HEK293 (cell line): ENCODE data around the gene SPATA21.
"Not testable (repeated sequence)": the region's sequence is repeated elsewhere in the genome, so short reads cannot be mapped to it uniquely, and the experiment has no call there.

Source experiments
- CTCF ChIA-PET: fragments of 350-600 bp; formaldehyde crosslinking; extraction: SDS; loops from one replicate; lab custom pipeline; 2021; ENCODE audit warnings: antibody characterized with exemption; lab: Yijun Ruan, JAX
- POLR2A ChIA-PET: fragments of 300-600 bp; formaldehyde crosslinking; extraction: SDS; loops from one replicate; lab custom pipeline; 2020; ENCODE audit warnings: antibody characterized with exemption, inconsistent platforms; lab: Yijun Ruan, JAX
- H3K27ac ChIP-seq: fragments of 200-500 bp; sonication (Bioruptor generic); 2 replicates; pipeline ENCODE4 v1.5.1; 2014; ENCODE audit warnings: low read depth, low read length, control low read depth, inconsistent platforms; ENCODE audit errors: extremely low read depth
- H3K36me3 ChIP-seq, 2 experiments: fragments of 200-500 bp in 1 of 2; sonication (Bioruptor generic) in 1 of 2; 1 replicate in 1 of 2; 2 replicates in 1 of 2; pipeline ENCODE4 v1.5.1; 2014 to 2017; ENCODE audit warnings: inconsistent platforms in 2 of 2, low read length in 2 of 2; ENCODE audit not compliant: control insufficient read depth in 2 of 2, insufficient read depth in 1 of 2
- H3K4me1 ChIP-seq: fragments of 200-500 bp; sonication (Bioruptor generic); 2 replicates; pipeline ENCODE4 v1.5.1; 2014; ENCODE audit warnings: mild to moderate bottlenecking, low read length, inconsistent platforms; ENCODE audit not compliant: control insufficient read depth, insufficient read depth
- H3K4me3 ChIP-seq: 2 replicates; pipeline ENCODE4 v1.5.1; 2011; ENCODE audit warnings: low read depth, mild to moderate bottlenecking, control low read depth, low read length, moderate library complexity
- H3K9me3 ChIP-seq: fragments of 200-500 bp; sonication (Bioruptor generic); 2 replicates; pipeline ENCODE4 v1.5.1; 2014; ENCODE audit warnings: low read depth, low read length, inconsistent platforms; ENCODE audit not compliant: control insufficient read depth, insufficient read depth
- KLF8 ChIP-seq: fragments of 450-650 bp; formaldehyde crosslinking; IDR thresholded peaks from 2 replicates; pipeline ENCODE4 v1.5.1; 2016; ENCODE audit warnings: missing biosample characterization, missing genetic modification characterization
- RBAK ChIP-seq: fragments of 450-650 bp; formaldehyde crosslinking; IDR thresholded peaks from 2 replicates; pipeline ENCODE4 v1.5.1; 2016; ENCODE audit warnings: missing biosample characterization, missing genetic modification characterization
- TSHZ1 ChIP-seq: fragments of 450-650 bp; formaldehyde crosslinking; IDR thresholded peaks from 2 replicates; pipeline ENCODE4 v1.5.1; 2016; ENCODE audit warnings: missing biosample characterization, missing genetic modification characterization, borderline replicate concordance
- ZBTB20 ChIP-seq: fragments of 450-650 bp; formaldehyde crosslinking; IDR thresholded peaks from 2 replicates; pipeline ENCODE4 v1.5.1; 2016; ENCODE audit warnings: missing biosample characterization, missing genetic modification characterization
- ZFP37 ChIP-seq: fragments of 450-650 bp; formaldehyde crosslinking; IDR thresholded peaks from 2 replicates; pipeline ENCODE4 v1.5.1; 2016; ENCODE audit warnings: missing biosample characterization, missing genetic modification characterization
- ZNF121 ChIP-seq: fragments of 450-650 bp; formaldehyde crosslinking; IDR thresholded peaks from 2 replicates; pipeline ENCODE4 v1.5.1; 2016; ENCODE audit warnings: missing biosample characterization, missing genetic modification characterization
- ZNF138 ChIP-seq: fragments of 450-650 bp; formaldehyde crosslinking; IDR thresholded peaks from 2 replicates; pipeline ENCODE4 v1.5.1; 2016; ENCODE audit warnings: missing biosample characterization, missing genetic modification characterization, borderline replicate concordance
- ZNF26 ChIP-seq: fragments of 450-650 bp; formaldehyde crosslinking; IDR thresholded peaks from 2 replicates; pipeline ENCODE4 v1.5.1; 2016; ENCODE audit warnings: missing biosample characterization, missing genetic modification characterization
- ZNF354C ChIP-seq: fragments of 450-650 bp; formaldehyde crosslinking; IDR thresholded peaks from 2 replicates; pipeline ENCODE4 v1.5.1; 2016; ENCODE audit warnings: missing biosample characterization, missing genetic modification characterization, low read depth, borderline replicate concordance
- ZNF394 ChIP-seq: fragments of 450-650 bp; formaldehyde crosslinking; IDR thresholded peaks from 2 replicates; pipeline ENCODE4 v1.5.1; 2016; ENCODE audit warnings: missing biosample characterization, missing genetic modification characterization, mild to moderate bottlenecking, moderate library complexity, borderline replicate concordance
- ZNF549 ChIP-seq: fragments of 450-650 bp; IDR thresholded peaks from 2 replicates; pipeline ENCODE4 v1.5.1; 2018; ENCODE audit warnings: missing biosample characterization, missing genetic modification characterization, mild to moderate bottlenecking, inconsistent platforms, moderate library complexity
- ZNF560 ChIP-seq: fragments of 450-650 bp; formaldehyde crosslinking; IDR thresholded peaks from 2 replicates; pipeline ENCODE4 v1.5.1; 2017; ENCODE audit warnings: missing biosample characterization, missing genetic modification characterization, borderline replicate concordance
- ZNF561 ChIP-seq: fragments of 450-650 bp; IDR thresholded peaks from 2 replicates; pipeline ENCODE4 v1.5.1; 2018; ENCODE audit warnings: missing biosample characterization, missing genetic modification characterization, borderline replicate concordance
- ZNF580 ChIP-seq: fragments of 450-650 bp; formaldehyde crosslinking; IDR thresholded peaks from 2 replicates; pipeline ENCODE4 v1.5.1; 2016; ENCODE audit warnings: missing biosample characterization, missing genetic modification characterization
- ZNF658 ChIP-seq: fragments of 450-650 bp; formaldehyde crosslinking; IDR thresholded peaks from 2 replicates; pipeline ENCODE4; 2016; ENCODE audit warnings: missing biosample characterization, missing genetic modification characterization
- ZNF670 ChIP-seq: fragments of 450-650 bp; formaldehyde crosslinking; IDR thresholded peaks from 2 replicates; pipeline ENCODE4 v1.5.1; 2016; ENCODE audit warnings: missing biosample characterization, missing genetic modification characterization, low read depth
- ZNF747 ChIP-seq: fragments of 450-650 bp; formaldehyde crosslinking; IDR thresholded peaks from 2 replicates; pipeline ENCODE4 v1.5.1; 2016; ENCODE audit warnings: missing biosample characterization, missing genetic modification characterization
- ZNF837 ChIP-seq: fragments of 450-650 bp; formaldehyde crosslinking; IDR thresholded peaks from 2 replicates; pipeline ENCODE4 v1.5.1; 2016; ENCODE audit warnings: missing biosample characterization, missing genetic modification characterization

The SPATA21 gene

GRCh38 chr1:16486316-16486715 lies 49.1 kb upstream of the SPATA21 start:
- peaks cover 3 to 91% of the 10 kb centered on the region in 2 experiments; a peak in 2 of 3 replicates for H3K36me3 ChIP-seq
- CTCF ChIA-PET: interaction anchor here (0.7 kb wide), 1 partner anchor 1107 kb away, joined by 3 read pairs; no protein-coding TSS in a partner anchor
- H3K9me3 ChIP-seq, H3K27ac ChIP-seq, POLR2A ChIA-PET, H3K4me1 ChIP-seq, H3K4me3 ChIP-seq: not testable (repeated sequence)
- TF ChIP-seq ZNF394 (tag by site-specific recombination): peak; percentile 33; the same call in 1 of the 2 replicates

GRCh38 chr1:16484931-16485330 lies 47.7 kb upstream of the SPATA21 start:
- CTCF ChIA-PET: no interaction called here
- no peak overlapping the region for H3K27ac ChIP-seq
- no peaks in the 10 kb centered on the region for H3K9me3 ChIP-seq
- TF ChIP-seq TSHZ1 (tag by site-specific recombination) (no peak), ZNF747 (tag by site-specific recombination) (no peak), KLF8 (tag by site-specific recombination) (no peak), ZNF354C (tag by site-specific recombination) (no peak), ZNF560 (tag by site-specific recombination) (no peak)
- POLR2A ChIA-PET: no interaction called here
- H3K36me3 ChIP-seq: peaks cover 12 to 92% of the 10 kb centered on the region in 2 experiments; a peak in 2 of 3 replicates
- H3K4me1 ChIP-seq: no peaks in the 10 kb centered on the region
- no peak overlapping the region for H3K4me3 ChIP-seq

- no peaks in the 10 kb centered on the region for H3K9me3 ChIP-seq
- ChIA-PET CTCF (no interaction called here), POLR2A (no interaction called here)
- no peaks in the 10 kb centered on the region for H3K4me1 ChIP-seq
- TF ChIP-seq ZNF138 (tag by site-specific recombination) (no peak), ZNF670 (tag by site-specific recombination) (no peak), ZNF561 (tag by site-specific recombination) (no peak), ZNF658 (tag by site-specific recombination) (no peak), ZNF837 (no peak), ZFP37 (tag by site-specific recombination) (no peak), ZNF121 (no peak), ZBTB20 (tag by site-specific recombination) (no peak), ZNF580 (tag by site-specific recombination) (no peak), ZNF549 (tag by site-specific recombination) (no peak), ZNF26 (tag by site-specific recombination) (no peak), RBAK (tag by site-specific recombination) (no peak)
- no peak overlapping the region for H3K4me3 ChIP-seq
- no peak overlapping the region for H3K27ac ChIP-seq
- H3K36me3 ChIP-seq: peaks cover 16 to 92% of the 10 kb centered on the region in 2 experiments; a peak in 2 of 3 replicates
These were observed 47.2 kb upstream of the SPATA21 start for GRCh38 chr1:16484501-16484835.

GRCh38 chr1:16483639-16484500 lies 46.6 kb upstream of the SPATA21 start:
- peaks cover 17 to 87% of the 10 kb centered on the region in 2 experiments; a peak in 2 of 3 replicates for H3K36me3 ChIP-seq

GRCh38 chr1:16483146-16483545 lies 45.9 kb upstream of the SPATA21 start:
- H3K4me1 ChIP-seq, POLR2A ChIA-PET, H3K9me3 ChIP-seq, CTCF ChIA-PET, H3K27ac ChIP-seq, H3K4me3 ChIP-seq: not testable (repeated sequence)
- peaks cover 17 to 87% of the 10 kb centered on the region in 2 experiments; a peak in 2 of 3 replicates for H3K36me3 ChIP-seq

More at GRCh38 chr1:16483639-16484500, 46.6 kb upstream of the SPATA21 start:
- H3K9me3 ChIP-seq, H3K4me3 ChIP-seq, H3K4me1 ChIP-seq, POLR2A ChIA-PET, H3K27ac ChIP-seq, CTCF ChIA-PET: not testable (repeated sequence)
